ENCODE data around the gene RAB3GAP2. TPM values are rescaled to one million over a fixed set of nuclear protein-coding genes. Genes with fewer than 3 reads are reported as not detected.

Gene RAB3GAP2
- total RNA-seq, 3 donors from 2014 or later = 27.9 to 35.0 (median 31.1) TPM

DNA sequence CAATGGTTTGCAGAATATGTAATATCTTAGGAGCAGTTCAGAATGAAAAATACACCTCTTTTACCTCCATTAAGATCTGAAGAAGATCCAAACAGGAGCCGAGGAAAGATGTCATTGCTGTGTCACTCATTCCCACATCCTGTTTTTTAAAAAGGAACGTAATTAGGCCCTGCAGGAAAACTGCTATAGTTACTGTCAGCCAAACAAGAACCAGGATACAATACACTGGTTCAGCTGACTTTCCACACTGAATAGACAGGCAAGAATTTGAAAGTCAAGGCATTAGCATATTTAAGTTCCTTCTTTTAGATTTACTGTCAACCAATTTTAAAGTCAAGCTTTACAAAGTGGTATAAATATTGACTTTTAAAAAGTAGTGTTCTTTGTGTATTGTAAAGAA lies 114.5 kb downstream of the RAB3GAP2 start:
- TF ChIP-seq, protein P1, sequence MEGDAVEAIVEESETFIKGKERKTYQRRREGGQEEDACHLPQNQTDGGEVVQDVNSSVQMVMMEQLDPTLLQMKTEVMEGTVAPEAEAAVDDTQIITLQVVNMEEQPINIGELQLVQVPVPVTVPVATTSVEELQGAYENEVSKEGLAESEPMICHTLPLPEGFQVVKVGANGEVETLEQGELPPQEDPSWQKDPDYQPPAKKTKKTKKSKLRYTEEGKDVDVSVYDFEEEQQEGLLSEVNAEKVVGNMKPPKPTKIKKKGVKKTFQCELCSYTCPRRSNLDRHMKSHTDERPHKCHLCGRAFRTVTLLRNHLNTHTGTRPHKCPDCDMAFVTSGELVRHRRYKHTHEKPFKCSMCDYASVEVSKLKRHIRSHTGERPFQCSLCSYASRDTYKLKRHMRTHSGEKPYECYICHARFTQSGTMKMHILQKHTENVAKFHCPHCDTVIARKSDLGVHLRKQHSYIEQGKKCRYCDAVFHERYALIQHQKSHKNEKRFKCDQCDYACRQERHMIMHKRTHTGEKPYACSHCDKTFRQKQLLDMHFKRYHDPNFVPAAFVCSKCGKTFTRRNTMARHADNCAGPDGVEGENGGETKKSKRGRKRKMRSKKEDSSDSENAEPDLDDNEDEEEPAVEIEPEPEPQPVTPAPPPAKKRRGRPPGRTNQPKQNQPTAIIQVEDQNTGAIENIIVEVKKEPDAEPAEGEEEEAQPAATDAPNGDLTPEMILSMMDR (IDR thresholded peaks at IDR 0.05) = no peak
- Histone ChIP-seq H3K4me3 (no peak overlapping the region), H3K36me3 (ENCODE audit: low read depth) (no peaks in the 10 kb centered on the region), H3K4me1 (ENCODE audit: low read depth) (peaks cover 8% of the 10 kb centered on the region), H3K9me3 (no peaks in the 10 kb centered on the region)
- no peak for ATAC-seq
- intact Hi-C loops (cut with DNase I, micrococcal nuclease) = no loop called here
- DNase-seq = no peak

DNA sequence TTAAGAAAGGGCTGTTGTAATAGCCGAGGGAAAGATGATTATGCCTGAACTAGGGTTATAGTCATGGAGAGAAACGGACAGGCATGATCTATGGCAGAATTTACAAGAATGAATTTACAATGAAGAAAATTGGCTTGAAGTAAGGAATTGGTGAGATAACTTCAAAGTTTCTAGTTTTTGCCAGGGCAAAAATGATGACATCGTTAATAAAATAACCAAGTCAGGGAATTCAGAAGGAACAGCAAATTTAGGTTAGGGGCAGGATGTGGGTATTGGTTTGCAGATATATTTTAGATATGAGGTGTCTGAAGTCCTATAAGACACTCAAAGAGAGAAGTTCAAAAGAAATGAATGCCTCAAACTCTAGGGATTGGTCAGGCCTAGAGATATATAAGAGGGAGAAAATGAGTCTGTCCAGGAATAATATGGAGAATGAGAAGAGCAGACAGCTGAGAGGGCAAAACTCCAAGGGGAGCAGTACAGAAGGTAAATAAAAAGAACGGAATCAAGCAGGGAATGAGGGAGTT lies 115.6 kb downstream of the RAB3GAP2 start:
- no peaks in the 10 kb centered on the region for H3K36me3 ChIP-seq (ENCODE audit: low read depth)
- no peak for ATAC-seq
- no peaks in the 10 kb centered on the region for H3K9me3 ChIP-seq
- TF ChIP-seq, protein P1 (IDR thresholded peaks at IDR 0.05) = no peak
- peaks cover 8% of the 10 kb centered on the region for H3K4me1 ChIP-seq (ENCODE audit: low read depth)
- intact Hi-C loops (cut with DNase I, micrococcal nuclease) = no loop called here
- no peak overlapping the region for H3K4me3 ChIP-seq
- DNase-seq = no peak

DNA sequence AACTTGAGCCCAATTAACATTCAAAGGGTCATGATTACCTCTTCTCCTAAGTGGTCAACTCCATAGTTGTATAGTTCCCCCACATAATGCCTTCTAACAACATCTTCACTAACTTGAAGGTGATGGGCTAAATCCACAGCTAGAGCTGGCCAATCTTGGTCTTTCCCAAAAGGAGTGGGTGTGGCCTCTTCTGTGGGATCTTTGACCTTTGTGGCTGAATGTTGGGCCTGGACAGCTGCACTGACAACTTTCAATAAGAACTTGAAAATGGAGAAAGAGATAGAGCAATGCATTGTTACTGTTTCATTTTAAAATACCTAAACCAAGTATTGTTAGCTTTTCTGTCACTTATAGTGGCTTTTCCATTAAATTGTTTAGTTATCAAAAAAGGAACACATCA lies 119.1 kb downstream of the RAB3GAP2 start:
- intact Hi-C loops (cut with DNase I, micrococcal nuclease) = no loop called here
- no peaks in the 10 kb centered on the region for H3K36me3 ChIP-seq (ENCODE audit: low read depth)
- no peak for ATAC-seq

DNA sequence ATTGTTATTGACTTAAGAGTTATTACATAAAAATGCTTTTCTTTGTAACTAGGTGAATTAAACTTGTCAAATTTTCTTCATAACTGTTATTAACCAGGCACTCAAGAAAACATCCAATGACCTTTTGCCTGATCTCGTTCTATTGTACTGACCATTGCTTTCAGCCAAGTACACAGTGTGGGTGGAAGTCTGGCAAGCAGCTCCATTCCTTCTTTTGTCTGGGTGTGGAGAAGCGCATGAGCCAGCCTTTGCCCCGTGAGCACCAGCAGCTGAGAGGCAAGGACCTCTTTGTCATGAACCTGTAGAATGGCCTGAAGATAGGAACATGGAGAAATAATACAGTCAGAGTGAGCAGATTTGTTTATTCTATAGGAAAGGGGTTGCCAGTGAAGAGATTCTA lies 120.8 kb downstream of the RAB3GAP2 start:
- Histone ChIP-seq H3K4me1 (ENCODE audit: low read depth) (no peaks in the 10 kb centered on the region), H3K9me3 (no peaks in the 10 kb centered on the region), H3K36me3 (ENCODE audit: low read depth) (no peaks in the 10 kb centered on the region), H3K4me3 (no peak overlapping the region)
- ATAC-seq (no peak), DNase-seq (no peak)
- intact Hi-C loops (cut with DNase I, micrococcal nuclease) = no loop called here
- TF ChIP-seq, protein P1 (IDR thresholded peaks at IDR 0.05) = no peak

More for the DNA sequence above, 119.1 kb downstream of the RAB3GAP2 start:
- H3K9me3 ChIP-seq = no peaks in the 10 kb centered on the region
- TF ChIP-seq, protein P1 (IDR thresholded peaks at IDR 0.05) = no peak
- DNase-seq = no peak
- no peak overlapping the region for H3K4me3 ChIP-seq
- H3K4me1 ChIP-seq (ENCODE audit: low read depth) = peaks cover 3% of the 10 kb centered on the region

DNA sequence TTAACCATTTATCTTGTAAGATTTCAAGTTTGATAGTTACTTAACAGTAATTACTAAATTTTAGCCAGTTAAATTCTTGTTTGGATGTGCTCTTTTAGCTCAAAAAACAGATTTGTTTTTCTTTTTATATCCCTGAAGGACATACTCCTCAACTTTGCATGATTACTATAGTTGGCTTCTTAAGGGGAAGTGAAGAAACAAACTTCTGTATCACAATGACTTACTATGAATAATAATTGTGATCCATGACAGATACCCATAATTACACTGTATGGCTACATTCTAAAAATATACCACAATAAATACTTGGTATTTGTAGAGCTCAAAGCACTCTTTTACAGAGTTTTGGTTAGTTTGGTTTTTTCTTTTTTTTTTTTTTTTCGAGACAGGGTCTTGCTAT lies 122.5 kb downstream of the RAB3GAP2 start:
- Histone ChIP-seq H3K36me3 (ENCODE audit: low read depth) (no peaks in the 10 kb centered on the region), H3K4me3 (no peak overlapping the region), H3K9me3 (no peaks in the 10 kb centered on the region), H3K4me1 (ENCODE audit: low read depth) (no peaks in the 10 kb centered on the region)
- DNase-seq (no peak), ATAC-seq (no peak)
- TF ChIP-seq, protein P1 (IDR thresholded peaks at IDR 0.05) = no peak
- intact Hi-C loops (cut with DNase I, micrococcal nuclease) = no loop called here

DNA sequence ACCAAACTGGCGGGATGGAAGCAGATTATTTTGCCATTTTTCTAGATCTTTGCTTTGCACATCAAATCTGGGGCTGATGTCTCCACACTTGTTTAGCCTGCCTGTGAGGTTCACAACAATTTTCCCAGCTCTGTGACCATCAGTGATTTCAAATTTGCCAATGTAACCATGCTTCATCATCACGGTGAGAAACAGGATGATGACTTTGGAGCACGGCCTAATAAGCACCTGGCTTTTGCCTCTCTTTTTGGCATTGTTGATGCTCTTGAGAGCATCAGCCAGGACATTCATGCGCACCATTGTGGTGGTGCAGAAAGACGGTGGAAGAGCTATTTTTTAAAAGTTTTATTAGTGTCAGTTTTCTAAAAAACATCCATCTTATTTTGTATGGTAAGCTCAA lies 128.2 kb downstream of the RAB3GAP2 start:
- H3K9me3 ChIP-seq = no peaks in the 10 kb centered on the region
- no peak for DNase-seq
- H3K36me3 ChIP-seq (ENCODE audit: low read depth) = no peaks in the 10 kb centered on the region
- ATAC-seq = no peak
- H3K4me3 ChIP-seq = no peak overlapping the region
- H3K4me1 ChIP-seq (ENCODE audit: low read depth) = no peaks in the 10 kb centered on the region
- intact Hi-C loops (cut with DNase I, micrococcal nuclease) = no loop called here
- TF ChIP-seq, protein P1 (IDR thresholded peaks at IDR 0.05) = no peak
